HG03457 (cell line): ENCODE measurements around the gene RD3L.

Source experiments
- ATAC-seq: cut with Tn5 transposase; IDR thresholded peaks from one replicate; pipeline ENCODE4 v1.9.1; 2021; ENCODE audit warnings: moderate number of reproducible peaks; ENCODE audit not compliant: unreplicated experiment

The RD3L gene

DNA sequence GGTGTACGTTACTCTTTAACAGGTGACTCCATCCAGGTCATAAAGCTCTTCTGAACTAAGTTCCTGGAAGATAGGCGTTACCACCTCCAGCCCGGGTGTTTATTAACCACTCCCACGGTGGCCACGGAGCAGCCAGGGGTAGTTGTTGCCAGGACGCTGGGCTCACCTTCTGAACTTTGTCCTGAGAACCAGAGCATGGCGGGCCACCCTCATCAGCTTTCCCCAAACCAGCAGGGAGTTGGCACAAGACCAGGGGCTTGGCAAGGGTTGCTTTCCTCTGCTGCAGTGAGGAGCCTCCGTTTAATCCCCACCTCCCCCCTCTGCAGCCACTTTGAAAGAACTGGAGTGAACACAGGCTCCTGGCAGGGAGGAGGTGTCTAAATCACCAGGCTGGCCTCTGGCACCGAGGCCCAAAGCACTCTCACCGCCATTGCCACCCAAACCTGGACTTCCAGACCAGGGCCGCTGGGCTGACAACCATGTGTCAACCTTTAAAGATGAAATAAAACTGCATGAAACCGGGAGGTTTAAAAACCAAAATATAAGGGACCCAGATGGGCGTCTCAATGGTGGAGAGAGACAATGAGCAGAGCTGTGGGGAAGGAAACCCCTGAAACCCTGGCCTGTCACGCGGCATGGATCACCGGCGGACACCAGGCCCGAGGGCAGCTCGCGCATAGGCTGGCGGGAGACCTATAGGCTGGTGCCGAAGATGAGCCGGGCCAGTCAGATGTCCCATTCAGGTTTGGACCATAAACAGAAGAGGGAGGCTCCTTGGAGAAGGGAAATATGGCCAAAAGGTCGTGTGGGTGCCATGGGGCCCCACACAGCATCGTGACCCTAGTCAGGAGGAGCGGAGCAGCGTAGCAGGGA lies 45.0 kb downstream of the RD3L start:
- ATAC-seq = no peak

- no peak for ATAC-seq
Measured at GRCh38 chr14:103896578-103896977, 45.8 kb downstream of the RD3L start.

DNA sequence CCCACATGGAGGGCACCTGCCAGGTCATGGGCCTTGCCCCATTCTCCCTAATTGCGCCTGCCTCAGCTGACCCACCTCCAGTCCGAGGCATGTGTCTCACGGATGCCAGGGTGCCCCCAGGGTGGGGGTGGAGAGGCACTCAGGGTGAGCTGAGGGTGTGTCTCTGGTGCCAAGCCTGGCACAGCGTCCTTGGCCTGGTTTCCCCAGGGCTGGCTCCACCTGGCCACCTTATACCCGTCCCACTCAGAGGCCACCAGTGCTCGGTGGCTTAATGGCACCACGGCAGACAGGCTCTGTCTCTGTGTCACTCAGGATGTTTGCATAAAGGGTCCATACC lies 47.6 kb downstream of the RD3L start:
- ATAC-seq = no peak

DNA sequence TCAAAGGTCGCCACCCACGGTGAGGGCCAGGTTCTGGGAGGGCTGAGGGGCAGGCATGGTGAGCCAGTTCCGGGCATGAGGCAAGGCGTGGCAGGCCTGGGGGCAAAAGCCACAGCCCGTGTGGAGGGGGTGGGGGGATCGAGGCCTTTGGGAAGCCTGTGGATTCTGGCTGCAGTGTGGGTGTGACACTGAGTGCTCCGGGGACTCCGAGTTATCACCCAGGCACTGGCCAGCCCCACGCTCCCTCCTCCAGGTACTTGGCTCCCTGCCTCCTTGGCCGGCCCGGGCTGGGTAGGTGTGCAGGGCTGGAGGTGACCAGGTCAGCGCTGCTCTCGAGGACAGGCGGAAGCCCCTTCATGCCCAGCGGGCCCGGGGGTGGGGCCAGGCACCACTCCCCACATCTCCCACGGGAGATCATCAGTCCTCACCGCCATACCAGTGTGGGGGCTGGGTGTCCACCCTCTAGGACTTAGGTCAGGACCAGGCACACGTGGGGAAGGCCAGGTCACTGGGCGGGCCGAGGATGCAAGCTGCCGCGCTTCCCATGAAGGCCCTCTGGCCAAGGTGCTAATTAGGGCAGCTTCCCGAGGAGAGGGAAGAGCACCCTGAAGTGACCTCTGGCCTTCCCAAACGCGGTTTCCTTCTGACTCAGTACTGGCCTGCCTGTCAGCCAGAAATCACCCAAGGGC lies 48.2 kb downstream of the RD3L start:
- no peak for ATAC-seq

DNA sequence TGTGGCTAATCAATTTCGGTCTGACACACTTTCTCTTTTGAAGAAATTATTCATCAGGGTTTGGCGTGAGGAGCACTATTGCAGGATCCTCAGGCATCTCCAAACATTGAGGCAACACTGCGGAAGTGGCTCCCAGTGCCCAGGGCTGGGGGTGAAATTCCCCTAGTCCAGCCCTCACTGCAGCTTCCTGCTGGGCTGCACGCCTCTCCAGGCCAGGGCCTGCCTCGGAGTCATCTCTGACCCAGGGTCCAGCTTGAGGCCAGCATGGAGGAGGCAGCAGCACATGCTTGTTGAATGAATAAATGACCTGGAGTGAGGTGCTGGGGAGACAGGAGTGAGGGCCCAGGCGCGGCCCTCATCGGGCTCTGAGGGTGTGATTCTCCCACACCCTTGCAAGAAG lies 50.1 kb downstream of the RD3L start:
- no peak for ATAC-seq

DNA sequence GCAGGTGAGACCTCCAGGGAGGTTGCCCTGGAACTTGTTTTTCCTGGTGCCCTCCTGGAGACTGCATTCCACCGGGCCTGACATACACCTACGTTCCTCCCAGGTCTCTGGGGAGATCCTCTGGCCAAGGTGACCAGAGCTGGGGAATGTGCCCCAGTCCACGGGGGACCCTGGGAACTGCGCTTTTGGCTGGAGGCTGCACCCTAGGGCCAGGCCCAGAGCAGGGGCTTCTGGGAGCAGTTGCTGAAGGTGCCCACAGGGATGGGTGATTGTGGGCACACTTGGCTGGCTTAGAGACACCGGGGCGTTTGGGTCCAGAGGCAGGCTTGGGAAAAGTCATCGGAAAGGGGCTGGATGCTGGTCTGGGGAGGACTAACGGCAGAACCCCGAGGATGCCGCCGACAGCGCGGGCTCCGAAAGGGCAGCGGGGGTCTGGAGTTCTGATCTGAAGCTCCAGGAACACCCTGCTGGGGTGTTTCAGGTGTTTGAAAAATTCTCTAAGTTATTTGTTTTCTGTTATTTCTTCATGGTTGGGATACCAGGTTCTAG lies 50.6 kb downstream of the RD3L start:
- no peak for ATAC-seq

GRCh38 chr14:103890821-103891666 lies 51.3 kb downstream of the RD3L start:
- no peak for ATAC-seq
